HepG2 (cell line): ENCODE measurements around the gene PEA15.

Source experiments
- TF ChIP-seq, protein P1 (sequence below): sonication (generic); formaldehyde crosslinking; IDR thresholded peaks from 2 replicates; pipeline ENCODE4 v1.4.0; 2020; ENCODE audit warnings: missing genetic modification reagents, mild to moderate bottlenecking, borderline replicate concordance
- TF ChIP-seq, protein P2 (sequence below): sonication (generic); formaldehyde crosslinking; IDR thresholded peaks from 2 replicates; pipeline ENCODE4 v1.4.0; 2020; ENCODE audit warnings: missing genetic modification reagents

DNA sequence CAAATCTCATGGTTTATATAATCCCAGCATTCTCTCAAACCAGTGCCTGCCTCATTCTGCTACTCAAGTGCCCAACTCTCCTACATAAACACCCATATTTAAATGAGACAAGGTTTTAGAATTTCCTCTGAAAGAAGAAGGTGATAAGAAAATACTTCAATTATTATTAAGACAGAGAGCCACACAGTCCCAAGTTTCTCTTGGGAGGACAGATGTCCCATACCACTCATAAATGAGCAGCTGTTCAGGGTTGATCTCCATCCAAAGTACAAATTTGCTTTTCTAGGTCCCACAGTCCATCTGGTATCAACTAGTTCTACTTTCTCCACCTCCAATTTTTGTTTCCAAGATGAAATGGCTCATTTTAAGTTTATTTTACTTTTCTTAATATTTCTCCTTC, 45.8 kb downstream of the PEA15 start:
- TF ChIP-seq, protein P1, sequence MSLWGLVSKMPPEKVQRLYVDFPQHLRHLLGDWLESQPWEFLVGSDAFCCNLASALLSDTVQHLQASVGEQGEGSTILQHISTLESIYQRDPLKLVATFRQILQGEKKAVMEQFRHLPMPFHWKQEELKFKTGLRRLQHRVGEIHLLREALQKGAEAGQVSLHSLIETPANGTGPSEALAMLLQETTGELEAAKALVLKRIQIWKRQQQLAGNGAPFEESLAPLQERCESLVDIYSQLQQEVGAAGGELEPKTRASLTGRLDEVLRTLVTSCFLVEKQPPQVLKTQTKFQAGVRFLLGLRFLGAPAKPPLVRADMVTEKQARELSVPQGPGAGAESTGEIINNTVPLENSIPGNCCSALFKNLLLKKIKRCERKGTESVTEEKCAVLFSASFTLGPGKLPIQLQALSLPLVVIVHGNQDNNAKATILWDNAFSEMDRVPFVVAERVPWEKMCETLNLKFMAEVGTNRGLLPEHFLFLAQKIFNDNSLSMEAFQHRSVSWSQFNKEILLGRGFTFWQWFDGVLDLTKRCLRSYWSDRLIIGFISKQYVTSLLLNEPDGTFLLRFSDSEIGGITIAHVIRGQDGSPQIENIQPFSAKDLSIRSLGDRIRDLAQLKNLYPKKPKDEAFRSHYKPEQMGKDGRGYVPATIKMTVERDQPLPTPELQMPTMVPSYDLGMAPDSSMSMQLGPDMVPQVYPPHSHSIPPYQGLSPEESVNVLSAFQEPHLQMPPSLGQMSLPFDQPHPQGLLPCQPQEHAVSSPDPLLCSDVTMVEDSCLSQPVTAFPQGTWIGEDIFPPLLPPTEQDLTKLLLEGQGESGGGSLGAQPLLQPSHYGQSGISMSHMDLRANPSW (CRISPR knock-in tag), result no peak
- TF ChIP-seq, protein P2, sequence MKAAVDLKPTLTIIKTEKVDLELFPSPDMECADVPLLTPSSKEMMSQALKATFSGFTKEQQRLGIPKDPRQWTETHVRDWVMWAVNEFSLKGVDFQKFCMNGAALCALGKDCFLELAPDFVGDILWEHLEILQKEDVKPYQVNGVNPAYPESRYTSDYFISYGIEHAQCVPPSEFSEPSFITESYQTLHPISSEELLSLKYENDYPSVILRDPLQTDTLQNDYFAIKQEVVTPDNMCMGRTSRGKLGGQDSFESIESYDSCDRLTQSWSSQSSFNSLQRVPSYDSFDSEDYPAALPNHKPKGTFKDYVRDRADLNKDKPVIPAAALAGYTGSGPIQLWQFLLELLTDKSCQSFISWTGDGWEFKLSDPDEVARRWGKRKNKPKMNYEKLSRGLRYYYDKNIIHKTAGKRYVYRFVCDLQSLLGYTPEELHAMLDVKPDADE (CRISPR knock-in tag), result no peak
